Mesothelial cell of epicardium (in vitro differentiated cells): ENCODE data around the gene KCNH5. TPM values are rescaled to one million over a fixed set of nuclear protein-coding genes. Genes with fewer than 3 reads are reported as not detected.

Source experiments
- DNase-seq, 2 experiments: peaks; one replicate each; pipeline ENCODE4 v3.0.0; 2021; ENCODE audit warnings: low spot score in 2 of 2; ENCODE audit not compliant: unreplicated experiment in 2 of 2
- H3K27ac Mint-ChIP-seq: 2 replicates; pipeline ENCODE4 v1.8.0; 2021; ENCODE audit warnings: mixed read lengths
- H3K27me3 Mint-ChIP-seq: 2 replicates; pipeline ENCODE4 v1.8.0; 2021; ENCODE audit warnings: low read depth, mixed read lengths
- H3K36me3 Mint-ChIP-seq: 2 replicates; pipeline ENCODE4 v1.8.0; 2021; ENCODE audit warnings: mixed read lengths
- H3K4me1 Mint-ChIP-seq: 2 replicates; pipeline ENCODE4 v1.8.0; 2021; ENCODE audit warnings: mixed read lengths
- H3K4me3 Mint-ChIP-seq: 2 replicates; pipeline ENCODE4 v1.8.0; 2021; ENCODE audit warnings: mild to moderate bottlenecking, moderate library complexity, mixed read lengths
- H3K9me3 Mint-ChIP-seq: 2 replicates; pipeline ENCODE4 v1.8.0; 2021; ENCODE audit warnings: mixed read lengths
- total RNA-seq: library from RNA; stranded (reverse); gene quantifications from 3 replicates; pipeline ENCODE4 v1.2.1, GENCODE V29; 2021
- TF ChIP-seq, protein P1 (sequence below): fragments of 200-600 bp; sonication (generic); IDR thresholded peaks from one replicate; pipeline ENCODE4 v1.5.0; 2021; ENCODE audit warnings: antibody characterized with exemption; ENCODE audit not compliant: unreplicated experiment

The KCNH5 gene
- total RNA-seq, 1 donor from 2014 or later, result 2.5 TPM

DNA sequence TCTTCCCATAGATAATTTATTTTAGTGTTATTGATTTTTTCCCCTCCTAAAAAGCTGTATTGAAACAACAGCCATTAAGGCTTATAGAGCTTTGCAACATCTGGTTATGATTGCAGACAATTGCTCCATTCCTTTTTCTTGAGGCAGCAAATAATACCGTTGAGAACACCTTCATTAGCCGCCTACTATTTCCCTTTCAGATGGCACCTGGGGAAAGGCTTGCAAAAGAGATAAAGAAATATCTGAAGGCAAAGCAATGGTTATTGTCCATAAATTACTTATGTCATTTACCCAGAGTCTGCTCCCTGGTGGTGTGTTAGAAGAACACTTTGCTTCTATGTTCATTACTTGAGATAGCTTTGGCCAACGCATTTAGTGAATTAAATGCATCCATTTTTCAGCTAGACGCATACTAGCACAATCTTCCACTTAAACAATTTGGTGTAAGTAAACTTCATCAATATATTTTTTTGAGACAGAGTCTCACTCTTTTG, 377.8 kb downstream of the KCNH5 start:
- Mint-ChIP-seq H3K27ac (no peak overlapping the region), H3K27me3 (peaks cover 3% of the 10 kb centered on the region), H3K36me3 (no peaks in the 10 kb centered on the region), H3K9me3 (no peaks in the 10 kb centered on the region), H3K4me1 (peaks cover 32% of the 10 kb centered on the region), H3K4me3 (no peak overlapping the region)
- no peak for DNase-seq
- TF ChIP-seq, protein P1, sequence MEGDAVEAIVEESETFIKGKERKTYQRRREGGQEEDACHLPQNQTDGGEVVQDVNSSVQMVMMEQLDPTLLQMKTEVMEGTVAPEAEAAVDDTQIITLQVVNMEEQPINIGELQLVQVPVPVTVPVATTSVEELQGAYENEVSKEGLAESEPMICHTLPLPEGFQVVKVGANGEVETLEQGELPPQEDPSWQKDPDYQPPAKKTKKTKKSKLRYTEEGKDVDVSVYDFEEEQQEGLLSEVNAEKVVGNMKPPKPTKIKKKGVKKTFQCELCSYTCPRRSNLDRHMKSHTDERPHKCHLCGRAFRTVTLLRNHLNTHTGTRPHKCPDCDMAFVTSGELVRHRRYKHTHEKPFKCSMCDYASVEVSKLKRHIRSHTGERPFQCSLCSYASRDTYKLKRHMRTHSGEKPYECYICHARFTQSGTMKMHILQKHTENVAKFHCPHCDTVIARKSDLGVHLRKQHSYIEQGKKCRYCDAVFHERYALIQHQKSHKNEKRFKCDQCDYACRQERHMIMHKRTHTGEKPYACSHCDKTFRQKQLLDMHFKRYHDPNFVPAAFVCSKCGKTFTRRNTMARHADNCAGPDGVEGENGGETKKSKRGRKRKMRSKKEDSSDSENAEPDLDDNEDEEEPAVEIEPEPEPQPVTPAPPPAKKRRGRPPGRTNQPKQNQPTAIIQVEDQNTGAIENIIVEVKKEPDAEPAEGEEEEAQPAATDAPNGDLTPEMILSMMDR, result no peak

DNA sequence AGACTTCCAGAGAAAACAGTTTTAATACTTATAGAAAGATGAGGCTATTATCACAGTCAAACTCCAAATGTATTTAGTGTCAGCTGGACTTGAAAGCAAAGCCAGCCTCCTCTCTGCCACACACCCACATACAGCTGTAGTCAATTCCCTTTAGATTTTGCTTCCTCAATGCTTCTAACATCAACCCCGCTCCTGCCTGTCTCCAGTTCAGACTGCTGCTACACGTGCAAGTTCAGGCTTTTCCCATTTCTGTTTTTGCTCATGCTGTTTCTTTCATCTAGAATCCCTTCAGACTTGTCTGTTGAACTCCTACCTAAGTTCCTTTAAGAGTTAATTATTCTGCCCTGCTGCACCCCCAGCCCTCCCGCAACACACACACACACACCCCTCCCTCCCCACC, 380.0 kb downstream of the KCNH5 start:
- peaks cover 3% of the 10 kb centered on the region for H3K27me3 Mint-ChIP-seq
- TF ChIP-seq, protein P1, result no peak
- H3K9me3 Mint-ChIP-seq, result peaks cover 15% of the 10 kb centered on the region
- H3K27ac Mint-ChIP-seq, result no peak overlapping the region
- no peak overlapping the region for H3K4me3 Mint-ChIP-seq
- peaks cover 2% of the 10 kb centered on the region for H3K36me3 Mint-ChIP-seq
- H3K4me1 Mint-ChIP-seq, result peaks cover 37% of the 10 kb centered on the region
- no peak for DNase-seq

DNA sequence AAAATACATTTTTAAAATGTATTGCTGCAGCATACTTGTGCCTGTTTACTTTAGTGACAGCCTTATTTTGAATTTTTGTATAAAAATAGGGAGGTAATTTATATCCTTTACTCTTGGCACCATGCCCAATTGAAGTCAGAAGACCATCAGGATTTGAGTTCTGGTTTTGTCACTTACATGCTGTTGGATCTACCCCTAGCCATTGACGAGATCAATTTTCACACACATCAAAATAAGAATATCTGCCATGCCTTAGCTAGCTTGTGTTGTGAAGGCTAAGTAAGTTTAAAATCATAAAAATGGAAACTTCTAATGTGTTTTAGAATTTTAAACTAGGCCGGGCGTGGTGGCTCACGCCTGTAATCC, 381.8 kb downstream of the KCNH5 start:
- TF ChIP-seq, protein P1, result no peak
- H3K9me3 Mint-ChIP-seq, result peaks cover 26% of the 10 kb centered on the region
- no peak overlapping the region for H3K27ac Mint-ChIP-seq
- no peak for DNase-seq
- H3K27me3 Mint-ChIP-seq, result no peaks in the 10 kb centered on the region
- H3K36me3 Mint-ChIP-seq, result peaks cover 2% of the 10 kb centered on the region
- H3K4me1 Mint-ChIP-seq, result peaks cover 34% of the 10 kb centered on the region
- H3K4me3 Mint-ChIP-seq, result no peak overlapping the region

DNA sequence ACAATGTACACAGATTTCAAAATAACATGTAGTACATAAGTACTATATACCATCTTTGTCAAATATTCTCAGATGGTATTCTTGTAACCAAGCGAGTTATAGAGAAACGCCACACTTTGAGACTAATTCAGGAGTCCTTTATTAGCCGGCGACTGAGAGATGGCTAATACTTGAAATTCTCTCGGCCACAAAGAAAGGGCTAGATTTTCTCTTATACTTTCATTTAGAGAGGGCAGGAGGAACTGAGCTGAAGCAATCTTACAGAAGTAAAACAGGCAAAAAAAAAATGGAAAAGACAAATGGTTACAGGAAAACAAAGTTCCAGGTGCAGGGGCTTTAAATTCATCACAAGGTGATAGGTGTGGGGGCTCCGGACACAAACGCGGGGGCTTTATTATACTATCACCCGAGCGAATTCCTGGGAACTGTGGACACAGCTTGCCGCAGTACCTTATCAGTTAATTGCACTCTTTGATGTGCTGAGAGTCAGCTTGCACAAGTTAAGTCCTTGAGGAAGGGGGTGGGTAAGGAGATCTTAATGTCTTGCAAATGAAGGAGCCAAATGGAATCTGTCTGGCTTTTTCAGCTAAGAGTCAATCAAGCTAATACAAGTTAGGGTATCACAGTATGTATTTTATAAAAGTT, 382.3 kb downstream of the KCNH5 start:
- DNase-seq, result no peak
- Mint-ChIP-seq H3K9me3 (peaks cover 26% of the 10 kb centered on the region), H3K36me3 (peaks cover 2% of the 10 kb centered on the region), H3K4me3 (peak overlapping the region; percentile 24), H3K27ac (peak overlapping the region; percentile 49), H3K4me1 (peaks cover 34% of the 10 kb centered on the region), H3K27me3 (no peaks in the 10 kb centered on the region)
- TF ChIP-seq, protein P1, result no peak

DNA sequence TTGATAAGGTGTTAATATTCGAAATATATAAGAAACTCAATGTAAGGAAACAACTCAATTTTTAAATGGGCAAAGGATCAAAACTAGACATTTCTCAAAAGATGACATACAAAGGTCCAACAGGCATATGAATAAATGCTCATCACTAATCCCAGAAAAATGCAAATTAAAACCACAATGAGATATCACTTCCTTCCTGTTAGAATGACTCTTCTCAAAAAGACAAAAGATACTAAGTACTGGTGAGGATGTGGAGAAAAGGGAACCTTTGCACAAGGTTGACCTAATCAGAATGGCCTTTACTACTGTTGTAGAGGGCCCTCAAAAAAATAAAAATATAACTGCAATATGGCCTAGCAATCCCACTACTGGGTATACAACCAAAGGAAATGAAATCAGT, 383.4 kb downstream of the KCNH5 start:
- no peak overlapping the region for H3K4me3 Mint-ChIP-seq
- peaks cover 34% of the 10 kb centered on the region for H3K4me1 Mint-ChIP-seq
- no peak overlapping the region for H3K27ac Mint-ChIP-seq
- TF ChIP-seq, protein P1, result no peak
- H3K36me3 Mint-ChIP-seq, result peaks cover 2% of the 10 kb centered on the region
- H3K27me3 Mint-ChIP-seq, result no peaks in the 10 kb centered on the region
- H3K9me3 Mint-ChIP-seq, result peaks cover 26% of the 10 kb centered on the region
- no peak for DNase-seq
